ENCODE results near the gene DPPA3.

- no peak for TF ChIP-seq CTCF (IDR thresholded peaks at IDR 0.05; ENCODE audit: insufficient read depth, low read depth, low read length)
- TF ChIP-seq EZH2 (IDR thresholded peaks at IDR 0.05; ENCODE audit: insufficient read depth, low read length) = no peak
Observed at GRCh38 chr12:7731486-7731885, 20.3 kb downstream of the DPPA3 start.
